H9 (cell line): ENCODE measurements around the gene NAPA. TPM values are rescaled to one million over a fixed set of nuclear protein-coding genes. Genes with fewer than 3 reads are reported as not detected.

Experiments used
- DNase-seq: peaks from one replicate; pipeline ENCODE4 v3.0.0-alpha.2; 2017
- H2AFZ ChIP-seq: one replicate; pipeline ENCODE4 v1.6.1; 2013; ENCODE audit warnings: mild to moderate bottlenecking, low read length, control low read depth, moderate library complexity
- H2AK5ac ChIP-seq: 2 replicates; pipeline ENCODE4 v1.6.1; 2013; ENCODE audit warnings: low read length, control low read depth, mixed read lengths; ENCODE audit not compliant: insufficient read length
- H2BK120ac ChIP-seq: one replicate; pipeline ENCODE4 v1.6.1; 2013; ENCODE audit warnings: low read depth, mild to moderate bottlenecking, low read length, control low read depth, inconsistent platforms; ENCODE audit not compliant: poor library complexity, severe bottlenecking
- H2BK12ac ChIP-seq: 2 replicates; pipeline ENCODE4 v1.6.1; 2013; ENCODE audit warnings: low read length, control low read depth, mixed read lengths, low read depth; ENCODE audit not compliant: insufficient read length
- H2BK15ac ChIP-seq: 2 replicates; pipeline ENCODE4 v1.6.1; 2013; ENCODE audit warnings: low read depth, low read length, control low read depth
- H2BK20ac ChIP-seq: one replicate; pipeline ENCODE4 v1.6.1; 2013; ENCODE audit warnings: low read depth, mild to moderate bottlenecking, low read length, control low read depth, inconsistent platforms; ENCODE audit not compliant: poor library complexity, severe bottlenecking
- H2BK5ac ChIP-seq: 2 replicates; pipeline ENCODE4 v1.6.1; 2013; ENCODE audit warnings: low read length, control low read depth, mixed read lengths; ENCODE audit not compliant: insufficient read length
- H3K14ac ChIP-seq: 2 replicates; pipeline ENCODE4 v1.6.1; 2013; ENCODE audit warnings: low read length, control low read depth; ENCODE audit not compliant: insufficient read depth
- H3K18ac ChIP-seq: 2 replicates; pipeline ENCODE4 v1.6.1; 2013; ENCODE audit warnings: low read depth, mild to moderate bottlenecking, mixed read lengths, low read length, control low read depth; ENCODE audit not compliant: insufficient read length
- H3K23ac ChIP-seq: 2 replicates; pipeline ENCODE4 v1.6.1; 2013; ENCODE audit warnings: low read length, control low read depth, mixed read lengths, low read depth; ENCODE audit not compliant: insufficient read length
- H3K23me2 ChIP-seq: 2 replicates; pipeline ENCODE4 v1.6.1; 2013; ENCODE audit warnings: low read depth, mild to moderate bottlenecking, mixed read lengths, low read length, control low read depth; ENCODE audit not compliant: insufficient read length, poor library complexity, severe bottlenecking
- H3K27ac ChIP-seq: 2 replicates; pipeline ENCODE4 v1.5.1; 2013; ENCODE audit warnings: low read length, control low read depth, mixed read lengths, low read depth; ENCODE audit not compliant: insufficient read length
- H3K27me3 ChIP-seq: 2 replicates; pipeline ENCODE4 v1.6.1; 2013; ENCODE audit warnings: low read length, control low read depth, inconsistent platforms; ENCODE audit not compliant: insufficient read depth
- H3K4ac ChIP-seq: 2 replicates; pipeline ENCODE4 v1.6.1; 2013; ENCODE audit warnings: low read depth, mild to moderate bottlenecking, control low read depth, inconsistent platforms, low read length, moderate library complexity
- H3K4me1 ChIP-seq: 2 replicates; pipeline ENCODE4 v1.6.1; 2013; ENCODE audit warnings: low read length, control low read depth, inconsistent platforms; ENCODE audit not compliant: insufficient read depth
- H3K4me2 ChIP-seq: 2 replicates; pipeline ENCODE4 v1.6.1; 2013; ENCODE audit warnings: low read length, control low read depth, mixed read lengths; ENCODE audit not compliant: insufficient read length, insufficient read depth
- H3K56ac ChIP-seq: 2 replicates; pipeline ENCODE4 v1.6.1; 2013; ENCODE audit warnings: low read depth, mild to moderate bottlenecking, mixed read lengths, low read length, control low read depth; ENCODE audit not compliant: insufficient read length
- H3K79me1 ChIP-seq: 2 replicates; pipeline ENCODE4 v1.6.1; 2013; ENCODE audit warnings: low read depth, mild to moderate bottlenecking, moderate library complexity, low read length, control low read depth, inconsistent platforms; ENCODE audit not compliant: insufficient read depth, poor library complexity, severe bottlenecking
- H3K79me2 ChIP-seq: 2 replicates; pipeline ENCODE4 v1.6.1; 2013; ENCODE audit warnings: low read length, control low read depth, inconsistent platforms; ENCODE audit not compliant: insufficient read depth
- H3K9ac ChIP-seq: 2 replicates; pipeline ENCODE4 v1.6.1; 2013; ENCODE audit warnings: low read length, control low read depth, mixed read lengths; ENCODE audit not compliant: insufficient read length; ENCODE audit errors: extremely low read depth
- H3K9me3 ChIP-seq: one replicate; pipeline ENCODE4 v1.6.1; 2013; ENCODE audit warnings: low read depth, low read length, inconsistent platforms; ENCODE audit not compliant: control insufficient read depth
- H3T11ph ChIP-seq: one replicate; pipeline ENCODE4 v1.6.1; 2013; ENCODE audit warnings: mild to moderate bottlenecking, low read length, control low read depth, inconsistent platforms
- H4K20me1 ChIP-seq: one replicate; pipeline ENCODE4 v1.6.1; 2013; ENCODE audit not compliant: control insufficient read depth, insufficient read length, insufficient read depth
- H4K5ac ChIP-seq: 2 replicates; pipeline ENCODE4 v1.6.1; 2013; ENCODE audit warnings: low read depth, mild to moderate bottlenecking, mixed read lengths, low read length, control low read depth; ENCODE audit not compliant: insufficient read length
- H4K8ac ChIP-seq: replicated peaks from 2 replicates; pipeline ENCODE4 v1.6.1; 2013; ENCODE audit warnings: low read length, control low read depth, mixed read lengths, low read depth; ENCODE audit not compliant: insufficient read length
- H4K91ac ChIP-seq: 2 replicates; pipeline ENCODE4 v1.6.1; 2013; ENCODE audit warnings: low read depth, mild to moderate bottlenecking, moderate library complexity, mixed read lengths, low read length, control low read depth; ENCODE audit not compliant: insufficient read length
- H3K27ac Mint-ChIP-seq, 3 experiments: 2 replicates in 2 of 3; 3 replicates in 1 of 3; pipeline ENCODE4 v1.8.0; 2020 to 2021; ENCODE audit warnings: mixed read lengths in 3 of 3, mild to moderate bottlenecking in 1 of 3, moderate library complexity in 1 of 3
- H3K27me3 Mint-ChIP-seq: 2 replicates; pipeline ENCODE4 v1.8.0; 2021; ENCODE audit warnings: low read depth, mild to moderate bottlenecking, moderate library complexity, mixed read lengths
- H3K36me3 Mint-ChIP-seq, 3 experiments: 2 replicates in 2 of 3; 3 replicates in 1 of 3; pipeline ENCODE4 v1.8.0; 2020 to 2021; ENCODE audit warnings: low read depth in 3 of 3, mixed read lengths in 3 of 3; ENCODE audit not compliant: insufficient read depth in 1 of 3
- H3K4me1 Mint-ChIP-seq, 2 experiments: 2 replicates each; pipeline ENCODE4 v1.8.0; 2020; ENCODE audit warnings: mixed read lengths in 2 of 2
- H3K4me3 Mint-ChIP-seq, 2 experiments: 2 replicates in 1 of 2; 3 replicates in 1 of 2; pipeline ENCODE4 v1.8.0; 2020 to 2021; ENCODE audit warnings: mild to moderate bottlenecking in 2 of 2, mixed read lengths in 2 of 2, moderate library complexity in 1 of 2
- H3K9me3 Mint-ChIP-seq, 2 experiments: 2 replicates in 1 of 2; 3 replicates in 1 of 2; pipeline ENCODE4 v1.8.0; 2020; ENCODE audit warnings: mild to moderate bottlenecking in 2 of 2, mixed read lengths in 2 of 2, moderate library complexity in 1 of 2
- CTCF ChIP-seq: fragments of 200-600 bp; sonication (generic); conservative IDR thresholded peaks from 3 replicates; pipeline ENCODE4 v1.8.0; 2021; ENCODE audit warnings: antibody characterized with exemption, mild to moderate bottlenecking
- WGBS: extraction: QIAGEN DNeasy Blood & Tissue Kit; methylation state at CpG from one replicate; pipeline ENCODE4 v1.1.7; 2013; ENCODE audit warnings: missing lambda C conversion rate, low lambda C conversion rate, mixed read lengths; ENCODE audit not compliant: insufficient read length; ENCODE audit errors: extremely low coverage; 5-methylcytosine and 5-hydroxymethylcytosine counted together
- total RNA-seq: library from RNA; stranded (reverse); gene quantifications from 2 replicates; pipeline ENCODE4 v1.2.1, GENCODE V29; 2021

The NAPA gene
- total RNA-seq, 1 experiment from 2014 or later: 62.8 TPM

GRCh38 chr19:47497050-47497766 is 17.7 kb downstream of the NAPA start:
- whole genome bisulfite sequencing: no CpG with 5 or more reads among the region's 23 CpGs
- Mint-ChIP-seq H3K4me3 (no peak overlapping the region), H3K27me3 (no peaks in the 10 kb centered on the region), H3K9me3 (no peaks in the 10 kb centered on the region), H3K36me3 (peaks cover 3 to 19% (median 5%) of the 10 kb centered on the region in 3 experiments; a peak in 5 of 7 replicates), H3K4me1 (peaks cover 0 to 36% of the 10 kb centered on the region in 2 experiments; a peak in 2 of 4 replicates), H3K27ac (no peak overlapping the region)
- Histone ChIP-seq H2AFZ (no peak overlapping the region), H3K4ac (no peak overlapping the region), H3K14ac (no peak overlapping the region), H2BK5ac (no peak overlapping the region), H3K23me2 (no peaks in the 10 kb centered on the region), H2BK12ac (no peak overlapping the region), H4K5ac (no peak overlapping the region), H3K56ac (no peak overlapping the region), H3K9me3 (no peaks in the 10 kb centered on the region), H3K79me2 (no peaks in the 10 kb centered on the region), H4K8ac (no peak overlapping the region), H3K27me3 (no peaks in the 10 kb centered on the region), H3T11ph (no peak overlapping the region), H2BK120ac (no peak overlapping the region), H3K27ac (no peak overlapping the region), H3K23ac (no peak overlapping the region), H4K91ac (no peak overlapping the region), H4K20me1 (no peaks in the 10 kb centered on the region), H3K18ac (no peak overlapping the region), H3K4me1 (no peaks in the 10 kb centered on the region; the same call in 1 of the 2 replicates), H2BK20ac (no peak overlapping the region), H3K4me2 (no peak overlapping the region), H3K9ac (no peak overlapping the region), H2AK5ac (no peak overlapping the region), H3K79me1 (no peaks in the 10 kb centered on the region), H2BK15ac (no peak overlapping the region)
- no peak for DNase-seq
- no peak for TF ChIP-seq CTCF
